HEK293T (cell line): ENCODE results near the gene APC2.

Experiments used
- CTCF ChIA-PET: fragments of 350-600 bp; formaldehyde crosslinking; extraction: SDS; loops from one replicate; lab custom pipeline; 2021; ENCODE audit warnings: antibody characterized with exemption, inconsistent platforms; lab: Yijun Ruan, JAX
- POLR2A ChIA-PET: fragments of 350-600 bp; formaldehyde crosslinking; extraction: SDS; loops from one replicate; lab custom pipeline; 2020; ENCODE audit warnings: antibody characterized with exemption, inconsistent platforms; lab: Yijun Ruan, JAX
- DNase-seq: peaks from one replicate; pipeline ENCODE4 v3.0.0; 2012; ENCODE audit warnings: mixed read lengths; ENCODE audit errors: extremely low spot score
- ARNT ChIP-seq: fragments of 450-650 bp; IDR thresholded peaks from 2 replicates; pipeline ENCODE4 v1.6.1; 2017; ENCODE audit warnings: mild to moderate bottlenecking
- BHLHE40 ChIP-seq: fragments of 450-650 bp; IDR thresholded peaks from 2 replicates; pipeline ENCODE4 v1.6.1; 2016; ENCODE audit warnings: mild to moderate bottlenecking, moderate library complexity, borderline replicate concordance
- CTBP1 ChIP-seq: fragments of 450-650 bp; IDR thresholded peaks from 2 replicates; pipeline ENCODE4 v1.6.1; 2016; ENCODE audit warnings: borderline replicate concordance
- ELF4 ChIP-seq: fragments of 450-650 bp; IDR thresholded peaks from 2 replicates; pipeline ENCODE4 v1.6.1; 2017; ENCODE audit warnings: antibody characterized with exemption
- FOXA1 ChIP-seq: fragments of 450-650 bp; IDR thresholded peaks from 2 replicates; pipeline ENCODE4 v1.6.1; 2016; ENCODE audit warnings: mild to moderate bottlenecking
- FOXK2 ChIP-seq: fragments of 450-650 bp; IDR thresholded peaks from 2 replicates; pipeline ENCODE4 v1.6.1; 2016; ENCODE audit warnings: mild to moderate bottlenecking
- FOXM1 ChIP-seq: fragments of 450-650 bp; IDR thresholded peaks from 2 replicates; pipeline ENCODE4 v1.6.1; 2017; ENCODE audit warnings: mild to moderate bottlenecking, borderline replicate concordance
- HDGF ChIP-seq: fragments of 450-650 bp; IDR thresholded peaks from 2 replicates; pipeline ENCODE4 v1.6.1; 2017; ENCODE audit warnings: antibody characterized with exemption, borderline replicate concordance
- L3MBTL2 ChIP-seq: fragments of 450-650 bp; conservative IDR thresholded peaks from 2 replicates; pipeline ENCODE4 v1.6.1; 2016; ENCODE audit warnings: mild to moderate bottlenecking
- LEF1 ChIP-seq: fragments of 450-650 bp; IDR thresholded peaks from 2 replicates; pipeline ENCODE4 v1.6.1; 2017; ENCODE audit warnings: mild to moderate bottlenecking, borderline replicate concordance
- NFRKB ChIP-seq: fragments of 450-650 bp; IDR thresholded peaks from 2 replicates; pipeline ENCODE4 v1.6.1; 2016; ENCODE audit warnings: mild to moderate bottlenecking, moderate library complexity
- PKNOX1 ChIP-seq: fragments of 450-650 bp; IDR thresholded peaks from 2 replicates; pipeline ENCODE4 v1.6.1; 2016
- SP1 ChIP-seq: fragments of 450-650 bp; IDR thresholded peaks from 2 replicates; pipeline ENCODE4 v1.6.1; 2017
- SUZ12 ChIP-seq: fragments of 450-650 bp; IDR thresholded peaks from 2 replicates; pipeline ENCODE4 v1.6.1; 2016; ENCODE audit warnings: mild to moderate bottlenecking
- TARDBP ChIP-seq: fragments of 450-650 bp; IDR thresholded peaks from 2 replicates; pipeline ENCODE4 v1.6.1; 2016
- ZNF384 ChIP-seq: fragments of 450-650 bp; IDR thresholded peaks from 2 replicates; pipeline ENCODE4 v1.6.1; 2016

Gene APC2

GRCh38 chr19:1409204-1410005 lies 40.5 kb upstream of the APC2 start:
- POLR2A ChIA-PET, result interaction anchor here (1.1 kb wide), 1 partner anchor 140 kb away, joined by 5 to 8 read pairs; the partner anchor contains the start of gene CIRBP

GRCh38 chr19:1410136-1410786 lies 39.7 kb upstream of the APC2 start:
- POLR2A ChIA-PET, result interaction anchor here (1.1 kb wide), 1 partner anchor 141 kb away, joined by 8 read pairs; the partner anchor contains the start of gene CIRBP
- TF ChIP-seq ELF4 (no peak), LEF1 (no peak), HDGF (no peak), CTBP1 (no peak), ARNT (no peak), SUZ12 (no peak), FOXM1 (no peak), PKNOX1 (no peak)
- CTCF ChIA-PET, result interaction anchor here (0.8 kb wide), 1 partner anchor 33 kb away, joined by 3 read pairs; no protein-coding TSS in a partner anchor
- no peak for DNase-seq

More at GRCh38 chr19:1409204-1410005, 40.5 kb upstream of the APC2 start:
- CTCF ChIA-PET, result interaction anchor here (0.8 kb wide), 1 partner anchor 34 kb away, joined by 3 read pairs; no protein-coding TSS in a partner anchor
- DNase-seq, result no peak
- no peak for TF ChIP-seq ELF4
- no peak for TF ChIP-seq BHLHE40
- TF ChIP-seq LEF1, result no peak
- TF ChIP-seq ZNF384, result no peak
- no peak for TF ChIP-seq ARNT
- TF ChIP-seq FOXM1, result no peak

GRCh38 chr19:1410789-1411188 lies 39.1 kb upstream of the APC2 start:
- POLR2A ChIA-PET, result no interaction called here
- CTCF ChIA-PET, result no interaction called here
- no peak for DNase-seq
- TF ChIP-seq FOXA1, result no peak
- TF ChIP-seq TARDBP, result no peak
- no peak for TF ChIP-seq PKNOX1
- TF ChIP-seq BHLHE40, result no peak
- TF ChIP-seq ELF4, result no peak
- TF ChIP-seq LEF1, result no peak
- TF ChIP-seq SUZ12, result no peak
- no peak for TF ChIP-seq L3MBTL2
- no peak for TF ChIP-seq ARNT
- no peak for TF ChIP-seq FOXM1
- no peak for TF ChIP-seq FOXK2

GRCh38 chr19:1411255-1412191 lies 38.4 kb upstream of the APC2 start:
- ChIA-PET POLR2A (no interaction called here), CTCF (no interaction called here)
- no peak for DNase-seq
- TF ChIP-seq PKNOX1 (no peak), ELF4 (no peak), CTBP1 (no peak), BHLHE40 (no peak), ZNF384 (no peak), TARDBP (no peak)

GRCh38 chr19:1412323-1412923 lies 37.5 kb upstream of the APC2 start:
- DNase-seq, result no peak
- TF ChIP-seq PKNOX1, result no peak
- TF ChIP-seq NFRKB, result no peak
- no peak for TF ChIP-seq FOXK2
- no peak for TF ChIP-seq ELF4
- TF ChIP-seq L3MBTL2, result no peak
- TF ChIP-seq BHLHE40, result no peak
- no peak for TF ChIP-seq SP1
- TF ChIP-seq SUZ12, result no peak
- no peak for TF ChIP-seq ZNF384
- TF ChIP-seq ARNT, result no peak
- no peak for TF ChIP-seq FOXM1
- no peak for TF ChIP-seq FOXA1
- TF ChIP-seq LEF1, result no peak
- no peak for TF ChIP-seq HDGF
- no peak for TF ChIP-seq TARDBP
- TF ChIP-seq CTBP1, result no peak
- POLR2A ChIA-PET, result interaction anchor here (2.7 kb wide), 1 partner anchor 143 kb away, joined by 10 read pairs; the partner anchor contains the start of gene CIRBP
- CTCF ChIA-PET, result no interaction called here
